H1 (cell line): Measurements from ENCODE around the gene FSD1.

Source experiments
- CTCF ChIP-seq, 3 experiments: IDR thresholded peaks; 1 replicate in 2 of 3; 2 replicates in 1 of 3; pipeline versions ENCODE4 v1.5.1 to v1.6.1; 2011; ENCODE audit warnings: low read length in 3 of 3, mild to moderate bottlenecking in 3 of 3, inconsistent platforms in 2 of 3, low read depth in 1 of 3, moderate library complexity in 1 of 3; ENCODE audit not compliant: insufficient read depth in 1 of 3; ENCODE audit errors: control extremely low read depth in 1 of 3
- EP300 ChIP-seq, 2 experiments: IDR thresholded peaks; 1 replicate in 1 of 2; 2 replicates in 1 of 2; pipeline ENCODE4 v1.6.1; 2011 to 2012; ENCODE audit warnings: low read depth in 2 of 2, low read length in 2 of 2, mild to moderate bottlenecking in 2 of 2, borderline replicate concordance in 1 of 2, inconsistent platforms in 1 of 2, moderate library complexity in 1 of 2
- KDM4A ChIP-seq: IDR thresholded peaks from one replicate; pipeline ENCODE4 v1.7.1; 2012; ENCODE audit warnings: low read depth, mild to moderate bottlenecking, moderate library complexity, low read length, inconsistent platforms; ENCODE audit not compliant: severe bottlenecking
- POLR2A ChIP-seq, 2 experiments: IDR thresholded peaks; 1 replicate in 1 of 2; 2 replicates in 1 of 2; pipeline ENCODE4 v1.6.1; 2011; ENCODE audit warnings: low read depth in 2 of 2, low read length in 2 of 2, mild to moderate bottlenecking in 2 of 2; ENCODE audit errors: control extremely low read depth in 1 of 2
- RAD21 ChIP-seq, 2 experiments: IDR thresholded peaks in 1 of 2; conservative IDR thresholded peaks in 1 of 2; 2 replicates each; pipeline ENCODE4 v1.6.1; 2011; ENCODE audit warnings: low read depth in 2 of 2, low read length in 2 of 2, improper control_type of control experiment in 1 of 2, inconsistent platforms in 1 of 2, mild to moderate bottlenecking in 1 of 2, moderate library complexity in 1 of 2
- TAF1 ChIP-seq: IDR thresholded peaks from 2 replicates; pipeline ENCODE4 v1.6.1; 2011; ENCODE audit warnings: mild to moderate bottlenecking, low read depth, low read length
- ZNF274 ChIP-seq: IDR thresholded peaks from 2 replicates; pipeline ENCODE4 v1.7.0; 2012; ENCODE audit warnings: low read length, borderline replicate concordance; ENCODE audit errors: extremely low read depth

GRCh38 chr19:4327877-4328242 lies 23.5 kb downstream of the FSD1 start:
- TF ChIP-seq CTCF (IDR thresholded peaks at IDR 0.05; ENCODE audit: control extremely low read depth in 1 of 3, insufficient read depth in 1 of 3, low read depth in 1 of 3, low read length in 3 of 3) (no peak), TAF1 (no peak), RAD21 (IDR thresholded peaks at IDR 0.05 in 1 of 2, conservative IDR thresholded peaks at IDR 0.05 in 1 of 2; ENCODE audit: low read depth in 2 of 2, low read length in 2 of 2) (peak in 1 of 2 experiments; percentile 19; a peak in 1 of 4 replicates), KDM4A (no peak), POLR2A (IDR thresholded peaks at IDR 0.05; ENCODE audit: control extremely low read depth in 1 of 2, low read depth in 2 of 2, low read length in 2 of 2) (no peak), EP300 (IDR thresholded peaks at IDR 0.05; ENCODE audit: borderline replicate concordance in 1 of 2, low read depth in 2 of 2, low read length in 2 of 2) (no peak), ZNF274 (no peak)
